Measurements from ENCODE around the gene SAE1.

The SAE1 gene

DNA sequence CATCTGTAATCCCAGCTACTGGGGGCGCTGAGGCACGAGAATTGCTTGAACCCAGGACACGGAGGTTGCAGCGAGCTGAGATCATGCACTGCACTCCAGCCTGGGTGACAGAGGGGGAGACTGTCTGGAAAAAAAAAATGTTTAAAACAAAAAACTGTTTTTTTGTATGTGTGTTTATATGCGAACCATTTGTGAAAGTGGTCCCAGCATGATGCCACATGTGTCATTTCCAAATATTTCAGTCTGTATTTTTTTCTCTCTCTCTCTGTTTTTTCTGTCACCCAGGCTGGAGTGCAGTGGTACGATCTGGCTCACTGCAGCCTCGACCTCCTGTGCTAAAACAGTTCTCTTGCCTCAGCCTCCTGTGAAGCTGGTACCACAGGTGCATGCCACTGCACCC is 37.4 kb downstream of the SAE1 start:
- no peak for DNase-seq

DNA sequence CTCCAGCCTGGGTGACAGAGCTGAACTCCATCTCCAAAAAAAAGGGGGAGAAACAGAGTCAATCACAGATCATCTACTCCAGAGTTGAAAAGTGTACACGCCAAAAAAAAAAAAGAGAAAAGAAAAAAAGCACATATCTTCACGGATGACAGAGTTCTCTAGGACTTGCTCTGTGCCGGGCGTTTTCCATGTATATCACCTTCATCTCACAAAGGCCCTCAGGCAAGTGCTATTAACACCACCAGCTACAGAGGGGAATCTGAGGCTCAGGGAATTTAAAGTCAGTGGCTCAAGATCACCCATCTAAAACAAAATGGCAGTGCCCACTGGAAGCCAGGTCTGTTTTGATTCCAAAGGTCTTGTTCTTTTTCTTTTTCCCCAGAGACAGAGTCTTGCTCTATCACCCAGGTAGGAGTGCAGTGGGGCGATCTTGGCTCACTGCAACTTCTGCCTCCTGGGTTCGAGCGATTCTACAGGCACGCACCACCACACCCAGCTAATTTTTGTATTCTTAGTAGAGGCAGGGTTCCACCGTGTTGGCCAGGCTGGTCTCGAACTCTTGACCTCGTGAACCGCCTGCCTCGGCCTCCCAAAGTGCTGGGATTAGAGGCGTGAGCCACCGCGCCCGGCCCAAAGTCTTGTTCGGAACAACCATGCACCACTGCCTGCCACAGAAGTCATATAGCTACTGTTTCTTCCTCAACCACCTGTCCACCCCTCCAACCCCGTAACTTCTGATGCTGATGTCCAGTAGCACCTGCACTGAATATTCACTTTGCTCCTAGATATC is 42.2 kb downstream of the SAE1 start:
- no peak for DNase-seq

DNA sequence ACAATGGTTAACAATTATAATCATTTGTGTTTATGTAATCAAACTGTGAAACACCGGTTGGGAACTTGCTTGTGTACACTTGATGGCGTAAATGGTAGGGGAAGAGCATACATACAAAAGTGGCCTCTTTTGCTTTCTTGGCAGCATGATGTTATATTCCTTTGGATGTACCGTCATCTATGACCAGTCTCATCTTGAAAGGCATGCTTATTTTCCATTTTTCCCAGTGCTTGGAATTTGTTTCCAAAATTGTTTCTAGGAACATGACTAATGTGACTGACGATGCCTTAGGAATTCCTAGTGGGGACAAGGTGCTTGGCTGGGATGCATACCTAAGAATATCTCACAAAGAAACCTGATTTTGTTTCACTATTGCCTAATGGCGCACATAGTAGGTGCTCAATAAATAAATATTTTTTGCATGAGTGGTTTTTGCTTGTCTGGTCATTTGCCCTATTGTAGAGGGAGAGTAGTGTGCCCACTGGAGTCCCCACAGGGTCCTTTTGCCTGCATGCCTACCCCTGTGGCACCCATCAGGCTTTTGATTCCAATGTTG is 45.5 kb downstream of the SAE1 start:
- no peak for DNase-seq

DNA sequence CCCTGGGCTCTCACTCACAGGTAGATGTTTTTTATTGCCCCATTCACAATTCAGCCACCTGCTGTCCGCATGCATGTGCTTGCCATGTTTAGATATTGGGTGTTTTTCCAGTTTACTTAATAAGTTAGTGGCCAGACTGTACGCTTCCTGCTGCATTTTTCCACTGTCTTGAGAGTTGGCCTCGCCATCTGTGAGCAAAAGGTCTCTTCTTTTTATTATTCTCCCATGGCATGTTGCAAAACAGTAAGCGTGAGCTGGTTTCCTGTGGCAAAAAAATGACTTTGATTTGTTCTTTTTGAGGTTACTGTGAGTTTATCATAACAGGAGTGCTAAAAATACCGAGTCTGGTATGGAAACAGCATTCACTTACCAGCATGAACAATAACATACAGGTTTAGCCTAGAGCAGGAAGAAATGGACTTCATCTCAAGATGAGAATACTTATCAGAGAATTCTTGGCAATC is 46.0 kb downstream of the SAE1 start:
- no peak for DNase-seq

DNA sequence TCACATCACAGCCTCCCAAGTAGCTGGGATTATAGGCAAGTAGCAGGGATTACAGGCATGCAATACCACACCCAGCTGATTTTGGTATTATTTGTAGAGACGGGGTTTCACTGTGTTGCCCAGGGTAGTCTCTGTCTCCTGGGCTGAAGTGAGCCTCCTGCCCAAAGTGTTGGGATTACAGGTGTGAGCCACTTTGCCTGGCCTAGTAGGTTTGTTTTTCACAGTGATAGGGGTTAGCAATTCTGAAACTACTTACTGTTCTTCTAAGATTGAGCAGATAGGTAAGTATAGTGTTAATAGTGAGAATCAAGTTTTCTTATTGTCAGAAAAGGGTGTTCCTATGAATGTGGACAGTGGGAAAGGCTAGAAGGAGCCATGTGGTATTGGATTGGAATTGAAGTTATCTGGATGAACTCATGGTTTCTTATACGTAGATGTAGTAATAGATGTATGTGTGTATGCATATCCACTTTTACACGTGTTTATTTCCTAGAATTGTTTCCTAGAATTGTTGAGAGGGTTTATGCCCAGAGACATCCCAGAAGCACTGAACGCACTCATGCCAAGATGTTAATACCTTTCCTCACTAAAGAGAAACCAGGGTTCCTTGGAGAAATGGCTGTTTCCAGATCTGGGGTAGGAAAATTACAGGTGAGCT is 49.1 kb downstream of the SAE1 start:
- DNase-seq, result no peak

DNA sequence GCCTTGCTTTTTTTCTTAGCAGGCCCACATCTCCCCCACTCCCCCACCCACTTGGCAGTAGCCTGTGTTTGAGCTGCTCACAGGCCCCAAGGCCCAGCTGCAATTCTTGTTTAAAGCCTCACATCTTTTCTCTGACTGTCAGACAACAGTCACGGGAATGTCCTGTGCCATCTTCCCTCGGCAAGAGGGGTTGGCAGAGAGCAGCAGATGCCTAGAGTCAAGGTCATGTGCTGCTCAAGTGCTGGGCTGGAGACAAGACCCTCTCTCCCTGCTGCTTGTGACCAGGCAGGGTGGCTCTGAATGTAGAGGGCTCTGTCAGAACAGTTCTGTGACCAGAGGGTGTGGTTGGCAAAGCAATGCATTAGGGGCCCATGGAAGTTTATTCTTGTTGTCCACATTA is 53.0 kb downstream of the SAE1 start:
- DNase-seq, result no peak

DNA sequence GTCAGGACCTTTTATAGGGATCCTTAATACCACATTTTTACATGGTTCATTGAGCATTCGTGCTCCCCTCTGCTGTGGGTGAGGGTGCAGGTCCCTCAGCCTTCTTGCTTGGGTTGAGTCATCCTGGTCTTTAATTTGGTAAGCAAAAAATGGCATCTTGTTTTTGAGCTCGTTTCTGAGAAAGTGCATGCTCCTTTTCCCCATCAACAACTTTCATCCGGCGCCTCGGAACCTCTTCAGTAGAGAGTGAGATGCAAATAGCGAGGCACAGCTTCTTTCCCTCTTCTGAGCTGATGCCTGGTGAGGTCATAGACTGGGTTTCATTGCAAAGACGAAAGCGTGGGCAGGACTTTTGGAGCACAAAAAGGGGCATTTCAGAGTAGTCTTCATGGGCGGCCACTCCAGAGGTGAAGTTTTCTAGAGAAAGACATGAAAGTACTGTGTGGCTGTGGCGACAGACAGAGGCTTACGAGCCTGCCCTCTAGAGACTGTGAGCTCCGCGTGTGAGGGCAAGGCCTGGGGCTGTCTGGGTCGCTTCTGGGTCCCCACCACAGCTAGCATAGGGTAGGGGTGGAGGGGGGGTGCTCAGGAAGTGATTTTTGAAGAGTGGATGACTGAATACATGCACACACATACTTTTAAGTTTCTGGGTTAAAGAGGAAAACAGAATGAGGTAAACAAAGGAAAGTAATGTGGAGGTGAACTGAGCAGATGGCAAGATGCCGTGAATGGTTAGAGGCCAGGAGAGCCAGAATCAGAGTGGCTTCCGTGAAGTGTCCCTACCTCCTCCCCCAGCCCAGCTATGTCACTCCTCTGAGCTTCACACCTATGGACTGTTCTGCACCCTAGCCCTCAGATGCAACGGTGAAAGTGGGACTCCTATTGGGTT is 56.1 kb downstream of the SAE1 start:
- no peak for DNase-seq

DNA sequence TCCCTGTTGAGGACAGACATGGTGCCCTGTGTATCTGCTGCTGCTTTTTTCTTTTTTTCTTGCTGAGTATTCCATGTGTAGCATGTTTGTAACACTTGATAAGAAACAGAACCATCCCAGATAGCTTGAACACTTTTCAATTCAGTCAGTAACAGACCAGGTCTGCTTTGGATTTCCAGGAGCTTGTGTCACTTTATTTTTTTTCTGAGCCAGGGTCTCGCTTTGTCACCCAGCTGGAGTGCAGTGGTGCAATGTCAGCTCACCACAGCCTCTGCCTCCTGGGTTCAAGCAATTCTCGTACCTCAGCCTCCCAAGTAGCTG is 56.7 kb downstream of the SAE1 start:
- no peak for DNase-seq

DNA sequence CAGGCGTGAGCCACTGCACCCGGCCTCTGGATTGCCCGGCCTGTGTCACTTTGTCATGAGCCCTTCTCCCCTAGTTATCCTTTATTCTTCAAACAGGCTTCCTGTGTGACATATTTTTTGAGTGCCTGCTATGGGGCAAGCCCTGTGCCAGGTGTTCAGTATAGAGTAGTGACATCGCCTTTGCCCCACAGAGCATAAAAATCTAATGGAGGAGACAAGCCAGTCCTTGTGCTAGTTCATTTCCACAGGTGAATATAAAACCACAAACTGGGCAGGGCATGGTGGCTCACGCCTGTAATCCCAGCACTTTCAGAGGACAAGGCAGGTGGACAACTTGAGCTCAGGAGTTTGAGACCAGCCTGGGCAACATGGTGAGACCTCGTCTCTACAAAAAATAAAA is 57.2 kb downstream of the SAE1 start:
- no peak for DNase-seq

DNA sequence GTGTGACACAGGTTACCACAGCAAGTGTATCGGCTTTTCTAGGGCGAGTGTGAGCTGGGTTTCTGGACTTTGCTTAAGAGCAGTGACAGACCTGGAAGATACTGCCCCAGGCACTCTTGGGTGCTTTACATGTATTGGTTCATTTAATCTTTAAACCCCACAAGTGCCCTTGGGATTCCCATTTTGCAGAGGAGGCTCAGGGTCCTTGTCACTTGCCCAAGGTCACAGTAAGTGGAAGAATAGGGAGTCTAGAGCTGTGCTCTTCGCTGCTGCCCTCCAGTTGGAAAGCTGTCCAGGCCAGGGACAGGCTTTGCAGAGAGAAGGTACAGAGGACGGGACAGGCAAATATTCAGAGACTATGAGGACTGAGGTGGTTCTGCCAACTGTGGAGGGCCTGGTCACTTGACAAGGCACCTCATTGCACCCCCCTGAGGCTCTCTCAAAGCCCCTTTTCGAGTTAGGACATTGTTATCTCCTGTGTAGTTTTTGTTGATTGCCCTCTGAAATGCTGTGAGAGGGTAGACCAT is 57.9 kb downstream of the SAE1 start:
- DNase-seq, result no peak

DNA sequence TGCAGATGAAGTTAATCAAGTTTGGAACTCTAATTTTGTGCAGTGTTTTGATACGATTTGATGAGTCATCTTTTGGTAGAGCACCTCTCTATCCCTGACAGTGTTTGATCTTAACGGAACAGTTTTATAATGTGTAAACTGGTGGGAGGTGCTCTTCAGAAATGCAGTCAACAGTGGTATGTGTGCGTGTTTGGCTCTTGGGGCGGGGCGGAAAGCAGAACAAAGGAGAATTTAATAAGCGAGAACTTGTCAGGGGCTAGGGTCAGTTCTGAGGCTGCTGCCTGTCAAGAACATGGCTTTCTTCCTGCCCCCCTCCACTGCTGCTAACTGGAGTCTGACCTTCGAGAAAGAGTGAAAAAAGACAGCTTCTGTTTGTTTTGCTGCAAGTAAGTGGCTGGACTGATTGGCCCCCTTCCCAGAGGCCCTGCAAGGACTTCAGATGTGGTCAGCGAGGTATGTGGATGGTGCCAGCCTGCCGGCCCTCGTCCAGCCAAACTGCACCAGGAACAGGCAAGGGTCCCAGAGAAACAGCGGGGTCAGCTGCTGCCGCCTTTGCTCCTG is 59.6 kb downstream of the SAE1 start:
- peak; percentile 65 for DNase-seq

DNA sequence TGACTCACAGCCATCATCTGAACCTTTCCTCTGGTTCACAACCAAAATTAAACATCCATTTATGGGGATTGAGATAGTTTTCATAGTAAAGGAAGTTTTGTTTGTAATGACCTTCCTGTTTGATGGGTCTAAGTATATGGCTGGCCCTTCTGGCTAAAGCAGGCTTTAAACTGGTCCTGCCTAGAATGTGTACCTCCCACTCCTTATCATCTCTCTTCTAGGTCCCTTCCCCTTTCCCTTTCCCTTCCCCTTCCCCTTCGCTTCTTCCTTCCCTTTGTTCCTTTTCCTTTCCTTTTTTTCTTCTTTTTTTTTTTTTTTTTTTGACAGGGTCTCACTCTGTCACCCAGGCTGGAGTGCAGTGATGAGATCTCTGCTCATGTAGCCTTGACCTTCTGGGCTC is 64.8 kb downstream of the SAE1 start:
- no peak for DNase-seq

DNA sequence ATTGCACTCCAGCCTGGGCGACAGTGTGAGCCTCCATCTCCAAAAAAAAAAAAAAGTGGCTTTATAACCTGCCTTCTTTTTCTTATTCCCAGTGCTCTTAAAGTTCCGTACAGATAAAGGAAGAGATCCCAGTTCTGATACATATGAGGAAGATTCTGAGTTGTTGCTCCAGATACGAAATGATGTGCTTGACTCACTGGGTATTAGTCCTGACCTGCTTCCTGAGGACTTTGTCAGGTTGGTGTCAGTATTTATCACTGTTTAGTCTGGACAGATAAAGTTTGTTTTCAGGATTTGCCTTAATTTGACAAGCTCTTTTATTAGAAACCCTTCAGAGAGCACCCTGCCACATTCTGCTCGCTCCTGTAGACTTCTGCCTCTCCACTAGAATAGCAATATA is 66.5 kb downstream of the SAE1 start:
- no peak for DNase-seq

DNA sequence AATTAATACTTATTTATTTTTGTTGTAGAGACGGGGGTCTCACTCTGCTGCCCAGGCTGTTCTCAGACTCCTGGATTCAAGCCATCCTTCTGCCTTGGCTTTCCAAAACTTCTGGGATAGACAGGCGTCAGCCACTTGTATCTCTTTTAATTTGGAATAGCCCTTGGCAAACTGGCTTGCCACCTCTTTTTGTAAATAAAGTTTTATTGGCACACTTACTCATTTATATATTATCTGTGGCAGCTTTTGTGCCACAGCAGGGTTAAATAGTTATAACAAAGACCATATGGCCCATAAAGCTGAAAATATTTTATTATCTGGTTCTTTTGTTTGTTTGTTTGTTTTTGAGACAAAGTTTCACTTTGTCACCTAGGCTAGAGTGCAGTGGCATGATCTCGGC is 69.9 kb downstream of the SAE1 start:
- no peak for DNase-seq

DNA sequence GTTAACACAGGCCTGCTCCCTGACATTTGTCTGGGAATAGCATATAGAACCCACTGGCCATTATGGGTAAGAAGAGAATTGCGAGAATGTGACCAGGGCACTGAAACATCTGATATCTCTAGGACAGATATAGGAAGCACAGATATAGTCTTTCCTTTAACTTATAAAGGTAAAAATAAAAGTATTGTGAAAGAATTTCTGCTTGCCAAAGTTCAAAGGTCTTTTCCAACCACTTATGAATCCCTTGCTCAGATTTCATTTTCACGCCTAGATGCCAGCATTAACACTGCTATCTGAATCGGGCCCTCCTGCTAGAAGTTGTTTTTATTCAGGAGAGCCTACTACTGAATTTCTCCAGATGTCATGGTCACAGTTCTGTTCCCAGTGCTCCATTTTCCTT is 72.6 kb downstream of the SAE1 start:
- no peak for DNase-seq

DNA sequence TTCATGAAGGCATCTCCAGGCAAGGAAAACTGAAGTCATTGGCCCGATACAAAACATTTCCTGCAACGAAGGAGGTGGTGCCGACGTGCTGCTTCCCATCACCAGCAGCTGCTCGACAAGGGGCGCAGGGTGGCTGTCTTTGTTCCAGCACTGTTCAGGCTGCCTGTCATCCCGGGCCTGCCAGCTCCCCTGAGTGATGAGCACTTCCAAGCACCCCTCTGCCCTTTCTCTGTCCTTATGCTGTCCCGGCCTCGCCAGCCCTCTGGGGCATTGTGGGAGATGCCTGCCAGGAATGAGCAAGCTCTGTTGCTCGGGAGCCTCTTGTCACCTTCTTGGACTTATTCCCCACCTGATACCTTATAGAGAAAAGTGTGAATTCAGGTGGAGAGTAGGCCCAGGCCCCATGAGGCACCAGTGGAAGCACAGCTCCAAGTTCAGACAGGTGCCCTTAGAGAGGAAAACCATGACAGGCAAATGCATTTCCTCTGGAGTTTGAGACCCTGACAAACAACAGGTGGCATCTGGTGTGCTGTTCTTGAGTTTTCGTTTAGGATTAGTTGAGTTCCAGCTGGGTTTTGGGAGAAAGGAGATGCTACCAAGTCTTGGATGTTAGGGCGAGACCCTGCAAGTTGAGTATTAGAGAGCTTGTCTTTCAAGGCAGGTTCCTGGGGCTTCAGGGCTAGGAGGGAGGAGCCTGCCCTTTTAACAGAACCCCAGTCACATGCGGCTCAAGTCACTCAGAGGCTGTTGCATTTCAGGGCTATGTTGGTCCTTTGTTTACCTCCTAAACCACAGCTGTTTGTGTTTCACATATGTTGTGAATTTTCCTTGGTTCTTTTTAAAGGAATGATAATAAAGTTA is 78.9 kb downstream of the SAE1 start:
- DNase-seq, result no peak

DNA sequence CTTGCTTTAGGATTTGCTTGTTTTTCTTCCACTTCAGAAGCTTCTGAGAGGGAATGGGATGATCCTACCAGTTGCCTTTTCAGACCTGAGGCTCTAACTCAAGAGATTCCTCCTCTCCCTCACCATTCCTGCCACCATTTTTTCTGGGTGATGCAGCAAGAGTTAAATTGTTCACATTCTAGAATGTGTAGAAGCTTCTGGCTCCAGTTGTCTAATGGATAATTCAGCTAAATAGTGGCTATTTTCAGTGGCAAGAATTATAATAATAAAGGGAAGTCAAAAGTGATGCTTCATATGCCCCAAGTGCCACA is 79.5 kb downstream of the SAE1 start:
- DNase-seq, result no peak

DNA sequence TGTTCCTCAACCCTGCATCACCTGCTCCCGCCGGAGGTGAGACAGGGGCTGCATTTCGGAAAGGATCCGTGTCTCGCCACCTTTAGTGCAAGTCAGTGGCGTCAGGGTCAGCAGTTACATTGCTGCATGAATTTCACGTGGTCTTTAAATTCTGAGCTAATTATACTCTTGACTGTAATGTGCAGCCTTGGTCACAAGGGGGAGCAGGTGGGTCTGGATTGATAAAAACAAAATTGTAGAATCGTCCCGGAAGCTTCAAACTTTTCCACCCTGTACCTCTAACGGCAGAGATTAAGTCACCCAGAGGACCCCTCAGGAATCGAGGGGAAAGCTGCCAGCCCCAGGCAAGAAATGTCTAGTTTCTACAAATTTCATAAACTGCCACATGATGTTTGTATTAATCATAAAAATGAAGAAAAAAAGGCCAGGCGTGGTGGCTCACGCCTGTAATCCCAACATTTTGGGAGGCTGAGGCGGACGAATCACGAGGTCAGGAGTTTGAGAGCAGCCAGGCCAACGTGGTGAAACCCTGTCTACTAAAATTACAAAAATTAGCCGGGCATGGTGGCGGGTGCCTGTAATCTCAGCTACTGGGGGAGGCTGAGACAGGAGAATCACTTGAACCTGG is 80.2 kb downstream of the SAE1 start:
- DNase-seq, result peak; percentile 42

DNA sequence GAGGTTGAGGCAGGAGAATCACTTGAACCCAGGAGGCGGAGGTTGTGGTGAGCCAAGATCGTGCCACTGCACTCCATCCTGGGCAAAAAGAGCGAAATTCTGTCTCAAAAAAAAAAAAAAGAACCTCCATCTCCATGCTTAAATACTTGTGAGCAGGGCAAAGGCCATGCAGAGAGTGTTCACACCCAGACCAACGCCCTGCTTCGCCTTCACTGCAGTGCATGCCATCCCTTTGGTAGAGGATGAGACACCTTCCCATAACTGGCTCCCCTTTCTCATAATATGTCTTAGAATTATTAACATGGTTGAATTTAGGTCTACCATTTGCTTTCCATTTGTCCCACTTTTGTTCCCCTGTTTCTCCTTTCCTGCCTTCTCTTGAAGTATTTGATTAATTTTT is 84.9 kb downstream of the SAE1 start:
- DNase-seq, result no peak

DNA sequence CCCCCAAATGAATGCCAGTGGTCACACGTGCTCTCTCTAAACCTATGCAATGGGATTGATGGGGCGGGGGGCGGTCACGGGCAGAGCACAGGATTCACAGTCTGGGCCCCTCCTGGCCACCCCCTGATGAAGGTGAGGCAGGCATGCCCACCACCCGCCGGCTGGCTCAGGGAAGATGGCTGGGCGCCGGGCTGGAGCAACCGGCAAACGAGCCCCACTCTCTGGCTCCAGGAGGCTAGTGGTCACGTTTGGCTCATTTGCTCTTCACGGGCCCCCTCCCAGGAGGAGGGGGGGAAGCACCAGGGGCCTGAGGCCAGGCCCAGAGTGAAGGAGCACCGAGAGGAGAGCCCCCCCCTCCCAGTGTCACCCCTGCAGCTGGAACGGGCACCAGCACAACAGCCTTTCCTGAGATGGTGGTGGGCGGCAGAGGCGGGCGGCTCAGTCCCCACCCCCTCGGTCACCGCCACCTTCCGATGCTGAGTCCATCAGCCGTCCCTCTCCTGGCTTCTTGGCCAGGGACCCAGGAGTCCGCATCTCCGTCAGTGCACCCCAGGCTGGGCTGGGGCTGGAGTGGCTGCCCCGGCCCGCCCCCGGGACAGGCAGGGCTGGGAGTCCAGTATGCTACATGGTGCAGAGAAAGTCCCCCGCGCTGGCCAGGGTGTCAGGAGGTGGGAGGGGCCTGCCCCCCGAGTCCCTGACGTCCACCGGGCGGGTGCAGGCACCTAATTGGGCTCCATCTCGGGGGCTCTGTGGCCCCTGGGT is 90.6 kb downstream of the SAE1 start:
- DNase-seq, result no peak

DNA sequence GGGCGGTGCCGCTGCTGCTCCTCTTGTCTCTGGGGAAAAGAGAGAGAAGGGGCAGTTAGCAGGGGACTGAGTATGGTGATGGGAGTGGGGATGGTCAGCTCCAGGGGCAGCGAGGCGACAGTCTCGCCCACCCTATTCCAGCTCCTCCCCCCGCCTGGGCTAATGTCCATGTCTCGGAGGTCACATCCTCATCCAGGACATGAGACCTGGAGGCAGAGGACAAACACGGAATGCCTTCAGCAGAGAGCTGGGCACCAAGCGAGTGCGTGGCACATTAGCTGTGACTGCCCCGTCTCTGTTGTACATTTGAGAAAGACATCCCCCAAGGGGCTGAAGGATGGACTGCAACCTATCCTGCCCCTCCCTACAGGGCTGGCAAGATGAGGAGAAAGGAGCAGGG is 91.3 kb downstream of the SAE1 start:
- DNase-seq, result no peak

Measured in NCI-H2029 (cell line).